HTR-8/SVneo (cell line): ENCODE data around the gene PSD4.

Experiments used
- DNase-seq: peaks from one replicate; pipeline ENCODE4 v3.0.0; 2011; ENCODE audit warnings: low spot score, mixed read lengths; ENCODE audit not compliant: insufficient read length
- FAIRE-seq: peaks from 2 replicates; lab custom pipeline; 2011; peaks lifted over from hg19 to GRCh38; lab: Jason Lieb, UNC

Gene PSD4

DNA sequence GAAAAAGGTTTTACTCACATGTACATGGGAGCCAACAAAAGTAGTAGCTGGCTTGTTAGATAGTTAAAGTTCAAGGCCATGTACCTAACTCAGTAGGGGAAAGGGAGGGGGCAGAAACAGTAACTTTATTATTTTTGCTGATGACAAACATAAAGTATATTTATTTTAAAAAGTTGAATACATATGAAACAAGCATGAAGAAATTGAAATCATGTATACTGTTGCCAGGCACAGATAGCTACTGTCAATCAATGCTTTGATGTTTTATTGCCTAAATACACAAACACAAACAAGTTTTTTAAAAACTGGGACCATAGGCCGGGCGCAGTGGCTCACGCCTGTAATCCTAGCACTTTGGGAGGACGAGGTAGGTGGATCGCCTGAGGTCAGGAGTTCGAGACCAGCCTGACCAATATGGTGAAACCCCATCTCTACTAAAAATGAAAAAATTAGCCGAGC, 7.6 kb upstream of the PSD4 start:
- DNase-seq (no peak), FAIRE-seq (no peak)

DNA sequence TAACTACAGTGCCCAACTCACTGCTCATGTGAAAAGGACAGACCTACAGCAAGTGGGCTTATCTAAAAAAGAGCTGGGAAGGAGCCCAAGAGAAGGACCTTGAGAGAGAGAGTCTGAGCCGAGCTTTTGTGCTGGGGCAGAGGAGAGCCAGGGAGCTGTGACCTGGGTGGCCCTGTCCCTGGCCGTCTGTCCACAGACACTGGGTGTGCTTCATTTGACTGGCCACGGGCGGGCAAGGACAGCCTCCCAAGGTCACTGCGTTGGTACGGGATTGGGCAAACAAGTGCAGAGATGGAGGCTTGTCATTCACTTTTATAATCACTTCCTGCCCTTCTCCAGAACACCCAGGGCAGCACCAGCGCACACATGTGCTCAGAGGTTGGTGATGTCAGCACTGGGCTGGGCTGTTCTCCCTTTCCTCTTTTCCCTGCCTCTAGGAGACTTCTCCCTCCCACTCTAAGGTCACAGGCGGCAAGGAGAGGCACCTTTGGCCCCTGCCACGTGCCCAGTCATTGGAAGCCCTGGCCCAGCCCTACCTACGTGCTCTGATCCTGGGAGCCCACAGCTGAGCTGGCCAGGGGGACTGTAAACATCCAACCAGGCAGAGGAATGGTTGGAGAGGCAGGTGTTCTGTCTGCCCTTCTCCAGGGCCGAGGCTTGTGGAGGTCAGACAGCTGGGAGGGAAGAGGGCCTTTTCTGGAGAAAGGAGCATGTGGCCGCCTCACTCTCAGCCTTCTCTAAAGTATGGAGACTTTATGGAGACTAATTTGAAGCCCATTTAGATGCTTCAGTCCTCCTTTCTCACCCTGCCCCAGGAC, 6.4 kb upstream of the PSD4 start:
- DNase-seq (no peak), FAIRE-seq (no peak)

GRCh38 chr2:113167962-113168340, 5.8 kb upstream of the PSD4 start:
- no peak for FAIRE-seq

DNA sequence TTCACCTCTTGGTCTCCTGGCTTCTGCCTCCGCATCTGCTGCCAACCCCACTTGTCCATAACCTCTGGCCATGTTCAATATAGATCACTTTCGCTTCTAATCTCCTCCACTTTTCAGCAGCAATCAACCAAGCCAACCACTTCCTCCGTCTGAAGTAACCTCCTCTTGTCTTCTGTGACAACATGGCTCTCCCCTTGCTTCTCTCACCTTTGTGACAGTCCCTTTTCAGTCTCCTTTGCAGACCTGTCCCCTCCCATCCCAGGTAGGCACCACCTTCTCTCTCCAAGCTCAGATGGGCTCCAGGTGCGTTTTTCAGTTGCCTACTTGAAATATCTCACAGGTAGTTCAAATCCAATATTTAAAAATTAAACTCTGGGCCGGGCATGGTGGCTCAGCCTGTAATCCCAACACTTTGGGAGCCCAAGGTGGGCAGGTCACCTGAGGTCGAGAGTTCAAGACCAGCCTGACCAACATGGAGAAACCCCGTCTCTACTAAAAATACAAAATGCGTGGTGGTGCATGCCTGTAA, 4.7 kb upstream of the PSD4 start:
- no peak for DNase-seq
- no peak for FAIRE-seq

More at GRCh38 chr2:113167962-113168340, 5.8 kb upstream of the PSD4 start:
- no peak for DNase-seq

DNA sequence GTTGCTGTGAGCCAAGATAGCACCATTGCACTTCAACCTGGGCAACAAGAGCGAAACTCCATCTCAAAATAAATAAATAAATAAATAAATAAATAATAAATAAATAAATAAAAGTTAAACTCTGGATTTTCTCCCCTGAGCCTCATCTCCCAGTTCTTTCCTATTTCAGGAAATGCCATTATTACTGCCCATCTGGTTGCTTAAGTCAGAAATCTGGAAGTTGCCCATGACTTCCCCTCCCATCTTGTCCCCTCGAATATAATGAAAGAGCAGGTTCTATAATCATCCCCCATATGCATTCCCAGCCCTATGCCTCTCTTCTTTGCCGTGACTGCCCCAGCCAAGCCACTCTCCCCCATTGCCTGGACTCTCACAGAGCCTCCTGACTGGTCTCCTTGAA, 4.2 kb upstream of the PSD4 start:
- FAIRE-seq (no peak), DNase-seq (no peak)

DNA sequence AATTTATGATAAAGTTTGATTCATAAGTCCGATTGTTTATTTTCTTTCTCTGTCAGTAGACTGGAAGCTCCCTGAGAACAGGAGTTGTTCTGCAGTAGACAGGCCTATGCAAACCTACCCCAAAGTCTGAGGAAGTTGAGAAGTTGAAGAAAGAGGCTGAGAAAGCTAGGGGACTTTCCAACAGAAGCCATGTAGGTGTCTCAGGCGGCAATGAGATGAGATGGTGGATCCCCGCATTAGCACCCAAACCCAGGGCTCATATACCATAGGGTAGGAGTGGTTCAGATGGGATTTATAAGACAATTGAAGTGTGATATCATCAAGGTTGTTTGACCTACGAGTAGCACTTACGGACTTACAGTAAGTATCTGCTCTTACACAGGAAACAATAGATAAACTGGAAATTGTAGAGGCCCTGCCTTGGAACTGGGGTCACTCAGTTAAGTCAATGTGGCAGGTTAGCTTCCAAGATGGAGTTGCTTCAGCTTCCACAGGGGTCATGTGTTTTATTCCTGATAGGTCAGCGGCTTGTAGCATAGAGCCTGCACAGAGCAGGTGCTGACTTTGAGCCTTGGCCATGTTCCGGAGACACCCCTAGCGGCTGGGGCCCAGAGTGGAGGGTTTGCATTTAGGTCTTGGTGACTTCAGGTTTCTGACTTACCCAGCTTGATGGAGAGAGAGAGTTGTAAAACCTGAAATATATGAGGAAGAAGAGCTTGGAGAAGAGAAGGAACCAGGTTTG, 2.3 kb upstream of the PSD4 start:
- FAIRE-seq (no peak), DNase-seq (no peak)

DNA sequence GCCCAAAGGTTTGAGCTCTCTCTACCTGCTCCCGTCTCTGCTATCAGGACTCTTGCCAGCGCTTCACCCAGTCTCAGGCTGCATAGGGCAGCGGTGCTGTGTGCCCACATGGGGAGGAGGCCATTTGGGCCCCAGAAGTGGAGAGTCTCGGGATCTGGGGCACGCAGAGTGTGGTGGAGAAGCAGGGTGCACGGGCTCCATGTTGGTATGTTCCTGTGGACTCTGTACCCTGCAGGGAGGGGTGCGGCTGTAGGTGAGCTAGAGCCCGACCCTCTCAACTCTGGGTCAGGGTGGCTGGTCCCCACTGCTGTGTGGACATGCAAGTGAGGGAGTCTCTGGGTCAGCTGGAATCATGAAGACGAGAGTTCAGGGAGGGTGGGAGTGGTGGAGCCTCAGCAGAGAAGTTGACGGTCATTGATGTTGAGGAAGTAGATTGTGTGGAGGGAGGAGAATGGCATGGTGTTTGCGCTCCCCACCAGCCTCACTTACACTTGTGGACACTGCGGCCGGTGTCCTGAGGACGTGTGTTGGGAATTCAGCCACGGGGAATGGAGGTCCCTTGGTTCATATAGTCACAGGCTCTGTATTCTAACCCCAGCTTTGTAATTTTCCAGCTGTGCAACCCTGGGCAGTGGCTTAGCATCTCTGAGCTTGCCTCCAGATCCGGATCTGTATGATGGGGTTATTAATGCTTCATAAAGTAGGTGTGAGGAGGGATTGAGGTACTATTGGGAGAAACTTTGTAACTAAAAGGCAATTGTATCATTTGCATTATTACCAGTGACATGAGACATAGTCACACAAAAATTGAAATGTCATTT, 840 bp upstream of the PSD4 start:
- DNase-seq (no peak), FAIRE-seq (no peak)

GRCh38 chr2:113174376-113174750, 592 bp downstream of the PSD4 start:
- FAIRE-seq = no peak

GRCh38 chr2:113175042-113175628, 1.4 kb downstream of the PSD4 start:
- no peak for DNase-seq
- FAIRE-seq = no peak

More at GRCh38 chr2:113174376-113174750, 592 bp downstream of the PSD4 start:
- no peak for DNase-seq

- DNase-seq = no peak
- no peak for FAIRE-seq
Measured at GRCh38 chr2:113175736-113176695, 2.2 kb downstream of the PSD4 start.

GRCh38 chr2:113176696-113177355, 3.1 kb downstream of the PSD4 start:
- DNase-seq (no peak), FAIRE-seq (no peak)

DNA sequence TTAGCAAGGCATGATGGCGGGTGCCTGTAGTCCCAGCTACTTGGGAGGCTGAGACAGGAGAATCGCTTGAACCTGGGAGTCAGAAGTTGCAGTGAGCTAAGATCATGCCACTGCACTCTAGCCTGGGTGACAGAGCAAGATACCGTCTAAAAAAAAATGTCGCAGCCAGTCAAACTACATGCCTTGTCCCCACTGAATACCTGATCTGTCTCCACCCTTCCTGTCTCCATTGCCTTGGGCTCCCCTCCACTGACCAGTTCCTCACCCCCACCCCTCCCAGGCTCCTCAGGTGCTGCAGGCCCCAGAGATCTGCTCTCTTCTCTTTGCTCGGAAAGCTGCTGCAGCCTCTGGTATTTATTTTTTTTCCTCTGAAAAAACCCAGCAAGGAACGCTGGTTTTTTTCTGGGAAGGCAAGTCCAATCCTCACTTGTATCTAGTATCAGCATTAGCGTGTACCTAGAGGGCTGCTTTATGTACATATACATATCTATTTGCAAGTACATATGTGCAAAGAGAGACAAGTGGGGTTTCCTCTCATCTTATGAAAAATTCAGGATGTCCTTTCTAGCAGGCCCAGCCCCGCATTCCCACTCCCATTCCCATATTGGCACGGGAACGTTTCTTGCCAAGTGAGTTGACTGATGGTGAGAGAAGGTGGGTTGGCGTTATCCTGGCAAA, 4.4 kb downstream of the PSD4 start:
- DNase-seq = no peak
- FAIRE-seq = no peak

- no peak for FAIRE-seq
Measured at GRCh38 chr2:113178891-113179290, 5.1 kb downstream of the PSD4 start.

GRCh38 chr2:113179446-113180045, 5.8 kb downstream of the PSD4 start:
- DNase-seq (no peak), FAIRE-seq (no peak)

More at GRCh38 chr2:113178891-113179290, 5.1 kb downstream of the PSD4 start:
- no peak for DNase-seq

- FAIRE-seq = no peak
Measured at GRCh38 chr2:113180131-113180946, 6.6 kb downstream of the PSD4 start.

DNA sequence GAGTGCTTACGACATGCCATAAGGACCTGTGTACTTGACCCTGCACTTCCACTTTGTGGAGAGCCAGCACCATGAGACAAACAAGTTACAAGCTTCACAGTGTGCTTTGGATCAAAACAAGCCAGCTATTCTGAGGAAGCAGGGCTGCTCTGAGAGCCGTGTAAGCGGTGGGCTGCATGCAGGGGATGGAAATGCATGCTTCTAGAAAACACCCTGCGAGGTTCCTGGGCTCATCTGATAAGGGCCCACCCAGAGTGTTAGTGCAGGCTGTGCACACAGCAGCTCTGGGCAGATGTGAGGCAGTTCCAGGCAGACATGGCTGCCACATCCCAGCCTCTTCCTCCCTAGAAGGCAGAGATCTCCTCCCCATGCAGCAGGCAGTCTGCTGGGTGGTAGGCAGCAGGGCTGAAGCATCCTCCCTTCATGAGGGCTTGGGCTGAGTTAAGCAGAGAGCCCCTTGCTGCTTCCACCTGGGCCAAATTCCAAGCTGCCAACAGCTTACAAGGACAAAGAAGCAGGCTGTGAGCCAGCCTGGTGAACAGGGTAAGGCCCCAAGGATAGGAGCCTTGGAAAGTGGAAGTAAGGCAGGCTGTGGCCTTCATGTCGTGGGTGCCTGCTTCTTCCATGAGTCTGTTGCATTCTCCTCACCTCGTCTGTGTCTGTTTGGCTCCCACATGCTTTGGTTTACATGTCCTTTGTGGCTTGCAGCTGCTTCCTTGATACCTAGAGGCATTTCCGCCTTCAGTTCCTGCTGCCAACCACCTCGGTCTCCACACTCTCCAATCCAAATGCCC, 7.7 kb downstream of the PSD4 start:
- FAIRE-seq (no peak), DNase-seq (no peak)

More at GRCh38 chr2:113180131-113180946, 6.6 kb downstream of the PSD4 start:
- no peak for DNase-seq
